ENCODE measurements around the gene TYW5.

TYW5 gene

GRCh38 chr2:199999166-199999565 lies 43.9 kb upstream of the TYW5 start:
- Histone ChIP-seq H3K14ac (ENCODE audit: low read length in 2 of 2) (no peak overlapping the region), H3K4ac (ENCODE audit: low read depth in 1 of 2, low read length in 2 of 2) (no peak overlapping the region), H2BK15ac (ENCODE audit: low read depth, poor library complexity, severe bottlenecking) (no peak overlapping the region), H2AK5ac (ENCODE audit: low read length, severe bottlenecking) (no peak overlapping the region), H3K4me2 (ENCODE audit: low read length, poor library complexity, severe bottlenecking) (no peak overlapping the region), H3K36me3 (ENCODE audit: control insufficient read depth in 1 of 2, insufficient read depth in 2 of 2, low read depth in 1 of 2, low read length in 2 of 2) (no peaks in the 10 kb centered on the region), H3K27me3 (ENCODE audit: control insufficient read depth in 1 of 2, insufficient read depth in 1 of 2, low read length in 2 of 2) (no peaks in the 10 kb centered on the region), H2BK12ac (ENCODE audit: low read length in 2 of 2) (no peak overlapping the region), H3K4me1 (ENCODE audit: control insufficient read depth, insufficient read depth, low read depth, low read length) (peaks cover 4% of the 10 kb centered on the region), H3K9ac (ENCODE audit: low read length) (no peak overlapping the region), H4K91ac (ENCODE audit: low read length) (no peak overlapping the region), H3K4me3 (ENCODE audit: insufficient read depth in 1 of 2, low read depth in 1 of 2, low read length in 2 of 2) (no peak overlapping the region), H4K8ac (ENCODE audit: low read length) (no peak overlapping the region), H3K23ac (ENCODE audit: low read length in 2 of 2) (no peak overlapping the region), H3K79me1 (replicated peaks; ENCODE audit: low read length, poor library complexity, severe bottlenecking) (no peaks in the 10 kb centered on the region), H2BK120ac (ENCODE audit: low read depth, low read length) (no peak overlapping the region), H3K27ac (ENCODE audit: low read length, poor library complexity, severe bottlenecking) (no peak overlapping the region), H2BK5ac (ENCODE audit: low read depth, low read length, poor library complexity, severe bottlenecking) (no peak overlapping the region), H3K18ac (ENCODE audit: low read depth in 1 of 2, low read length in 2 of 2) (no peak overlapping the region), H3K9me3 (ENCODE audit: control insufficient read depth, low read length) (no peaks in the 10 kb centered on the region), H2AFZ (ENCODE audit: low read depth, low read length) (no peak overlapping the region)
- WGBS: 92% methylated on average over 3 of the region's 4 CpGs
- no peak for DNase-seq

GRCh38 chr2:199997296-199997695 lies 42.0 kb upstream of the TYW5 start:
- Histone ChIP-seq H2BK15ac (ENCODE audit: low read depth, poor library complexity, severe bottlenecking) (no peak overlapping the region), H3K9me3 (ENCODE audit: control insufficient read depth, low read length) (no peaks in the 10 kb centered on the region)

GRCh38 chr2:199994896-199995295 lies 39.6 kb upstream of the TYW5 start:
- Histone ChIP-seq H3K79me1 (replicated peaks; ENCODE audit: low read length, poor library complexity, severe bottlenecking) (no peaks in the 10 kb centered on the region), H2BK120ac (ENCODE audit: low read depth, low read length) (no peak overlapping the region), H3K18ac (ENCODE audit: low read depth in 1 of 2, low read length in 2 of 2) (no peak overlapping the region), H3K36me3 (ENCODE audit: control insufficient read depth in 1 of 2, insufficient read depth in 2 of 2, low read depth in 1 of 2, low read length in 2 of 2) (no peaks in the 10 kb centered on the region), H3K27me3 (ENCODE audit: control insufficient read depth in 1 of 2, insufficient read depth in 1 of 2, low read length in 2 of 2) (no peaks in the 10 kb centered on the region), H2BK12ac (ENCODE audit: low read length in 2 of 2) (no peak overlapping the region), H2BK15ac (ENCODE audit: low read depth, poor library complexity, severe bottlenecking) (no peak overlapping the region), H2BK5ac (ENCODE audit: low read depth, low read length, poor library complexity, severe bottlenecking) (no peak overlapping the region), H3K4me2 (ENCODE audit: low read length, poor library complexity, severe bottlenecking) (no peak overlapping the region), H3K9me3 (ENCODE audit: control insufficient read depth, low read length) (no peaks in the 10 kb centered on the region), H3K14ac (ENCODE audit: low read length in 2 of 2) (no peak overlapping the region), H3K4me1 (ENCODE audit: control insufficient read depth, insufficient read depth, low read depth, low read length) (peaks cover 1% of the 10 kb centered on the region), H3K4ac (ENCODE audit: low read depth in 1 of 2, low read length in 2 of 2) (no peak overlapping the region), H3K4me3 (ENCODE audit: insufficient read depth in 1 of 2, low read depth in 1 of 2, low read length in 2 of 2) (no peak overlapping the region), H2AFZ (ENCODE audit: low read depth, low read length) (no peak overlapping the region), H4K8ac (ENCODE audit: low read length) (no peak overlapping the region), H3K9ac (ENCODE audit: low read length) (no peak overlapping the region), H4K91ac (ENCODE audit: low read length) (no peak overlapping the region), H2AK5ac (ENCODE audit: low read length, severe bottlenecking) (no peak overlapping the region), H3K23ac (ENCODE audit: low read length in 2 of 2) (no peak overlapping the region), H3K27ac (ENCODE audit: low read length, poor library complexity, severe bottlenecking) (no peak overlapping the region)
- DNase-seq: no peak
- 91% methylated on average over 2 of the region's 2 CpGs for WGBS

More at GRCh38 chr2:199997296-199997695, 42.0 kb upstream of the TYW5 start:
- no peak overlapping the region for H3K18ac ChIP-seq (ENCODE audit: low read depth in 1 of 2, low read length in 2 of 2)
- no peak overlapping the region for H2BK120ac ChIP-seq (ENCODE audit: low read depth, low read length)
- no peak overlapping the region for H3K23ac ChIP-seq (ENCODE audit: low read length in 2 of 2)
- H3K36me3 ChIP-seq (ENCODE audit: control insufficient read depth in 1 of 2, insufficient read depth in 2 of 2, low read depth in 1 of 2, low read length in 2 of 2): no peaks in the 10 kb centered on the region
- H3K4me3 ChIP-seq (ENCODE audit: insufficient read depth in 1 of 2, low read depth in 1 of 2, low read length in 2 of 2): no peak overlapping the region
- H3K4ac ChIP-seq (ENCODE audit: low read depth in 1 of 2, low read length in 2 of 2): no peak overlapping the region
- no peak overlapping the region for H3K14ac ChIP-seq (ENCODE audit: low read length in 2 of 2)
- no peak overlapping the region for H2AK5ac ChIP-seq (ENCODE audit: low read length, severe bottlenecking)
- H4K91ac ChIP-seq (ENCODE audit: low read length): no peak overlapping the region
- no peak overlapping the region for H4K8ac ChIP-seq (ENCODE audit: low read length)
- H3K9ac ChIP-seq (ENCODE audit: low read length): no peak overlapping the region
- peaks cover 1% of the 10 kb centered on the region for H3K4me1 ChIP-seq (ENCODE audit: control insufficient read depth, insufficient read depth, low read depth, low read length)
- H2BK12ac ChIP-seq (ENCODE audit: low read length in 2 of 2): no peak overlapping the region
- 87% methylated on average over 3 of the region's 3 CpGs for WGBS
- H3K79me1 ChIP-seq (replicated peaks; ENCODE audit: low read length, poor library complexity, severe bottlenecking): no peaks in the 10 kb centered on the region
- DNase-seq: no peak
- H2AFZ ChIP-seq (ENCODE audit: low read depth, low read length): no peak overlapping the region
- H3K27me3 ChIP-seq (ENCODE audit: control insufficient read depth in 1 of 2, insufficient read depth in 1 of 2, low read length in 2 of 2): no peaks in the 10 kb centered on the region
- H3K27ac ChIP-seq (ENCODE audit: low read length, poor library complexity, severe bottlenecking): no peak overlapping the region
- no peak overlapping the region for H3K4me2 ChIP-seq (ENCODE audit: low read length, poor library complexity, severe bottlenecking)
- no peak overlapping the region for H2BK5ac ChIP-seq (ENCODE audit: low read depth, low read length, poor library complexity, severe bottlenecking)

GRCh38 chr2:199994371-199994770 lies 39.1 kb upstream of the TYW5 start:
- Histone ChIP-seq H2AK5ac (ENCODE audit: low read length, severe bottlenecking) (no peak overlapping the region), H3K14ac (ENCODE audit: low read length in 2 of 2) (no peak overlapping the region), H4K8ac (ENCODE audit: low read length) (no peak overlapping the region), H3K4me3 (ENCODE audit: insufficient read depth in 1 of 2, low read depth in 1 of 2, low read length in 2 of 2) (no peak overlapping the region), H2BK5ac (ENCODE audit: low read depth, low read length, poor library complexity, severe bottlenecking) (no peak overlapping the region), H3K27me3 (ENCODE audit: control insufficient read depth in 1 of 2, insufficient read depth in 1 of 2, low read length in 2 of 2) (no peaks in the 10 kb centered on the region), H4K91ac (ENCODE audit: low read length) (no peak overlapping the region), H3K27ac (ENCODE audit: low read length, poor library complexity, severe bottlenecking) (no peak overlapping the region), H3K9me3 (ENCODE audit: control insufficient read depth, low read length) (no peaks in the 10 kb centered on the region), H3K4me1 (ENCODE audit: control insufficient read depth, insufficient read depth, low read depth, low read length) (peaks cover 1% of the 10 kb centered on the region), H3K23ac (ENCODE audit: low read length in 2 of 2) (no peak overlapping the region), H3K36me3 (ENCODE audit: control insufficient read depth in 1 of 2, insufficient read depth in 2 of 2, low read depth in 1 of 2, low read length in 2 of 2) (no peaks in the 10 kb centered on the region), H3K4ac (ENCODE audit: low read depth in 1 of 2, low read length in 2 of 2) (no peak overlapping the region), H3K18ac (ENCODE audit: low read depth in 1 of 2, low read length in 2 of 2) (no peak overlapping the region), H3K4me2 (ENCODE audit: low read length, poor library complexity, severe bottlenecking) (no peak overlapping the region), H2AFZ (ENCODE audit: low read depth, low read length) (no peak overlapping the region), H2BK15ac (ENCODE audit: low read depth, poor library complexity, severe bottlenecking) (no peak overlapping the region), H3K9ac (ENCODE audit: low read length) (no peak overlapping the region), H2BK12ac (ENCODE audit: low read length in 2 of 2) (no peak overlapping the region), H3K79me1 (replicated peaks; ENCODE audit: low read length, poor library complexity, severe bottlenecking) (no peaks in the 10 kb centered on the region), H2BK120ac (ENCODE audit: low read depth, low read length) (no peak overlapping the region)
- DNase-seq: no peak
- WGBS: 93% methylated on average over 3 of the region's 3 CpGs
